ENCODE measurements around the gene ALAS1.

GRCh38 chr3:52259035-52259434 lies 61.1 kb downstream of the ALAS1 start:
- no peak for TF ChIP-seq MYBL2 (IDR thresholded peaks at IDR 0.05; ENCODE audit: low read depth)
- no peak for TF ChIP-seq MYBL2 (CRISPR knock-in tag; IDR thresholded peaks at IDR 0.05; ENCODE audit: borderline replicate concordance)
- TF ChIP-seq XRCC5 (IDR thresholded peaks at IDR 0.05; ENCODE audit: low read depth, low read length), result no peak
- no peak for TF ChIP-seq CREM (IDR thresholded peaks at IDR 0.05; ENCODE audit: low read depth)
- no peak for TF ChIP-seq SETDB1 (IDR thresholded peaks at IDR 0.05; ENCODE audit: low read length)
- TF ChIP-seq, protein P1, sequence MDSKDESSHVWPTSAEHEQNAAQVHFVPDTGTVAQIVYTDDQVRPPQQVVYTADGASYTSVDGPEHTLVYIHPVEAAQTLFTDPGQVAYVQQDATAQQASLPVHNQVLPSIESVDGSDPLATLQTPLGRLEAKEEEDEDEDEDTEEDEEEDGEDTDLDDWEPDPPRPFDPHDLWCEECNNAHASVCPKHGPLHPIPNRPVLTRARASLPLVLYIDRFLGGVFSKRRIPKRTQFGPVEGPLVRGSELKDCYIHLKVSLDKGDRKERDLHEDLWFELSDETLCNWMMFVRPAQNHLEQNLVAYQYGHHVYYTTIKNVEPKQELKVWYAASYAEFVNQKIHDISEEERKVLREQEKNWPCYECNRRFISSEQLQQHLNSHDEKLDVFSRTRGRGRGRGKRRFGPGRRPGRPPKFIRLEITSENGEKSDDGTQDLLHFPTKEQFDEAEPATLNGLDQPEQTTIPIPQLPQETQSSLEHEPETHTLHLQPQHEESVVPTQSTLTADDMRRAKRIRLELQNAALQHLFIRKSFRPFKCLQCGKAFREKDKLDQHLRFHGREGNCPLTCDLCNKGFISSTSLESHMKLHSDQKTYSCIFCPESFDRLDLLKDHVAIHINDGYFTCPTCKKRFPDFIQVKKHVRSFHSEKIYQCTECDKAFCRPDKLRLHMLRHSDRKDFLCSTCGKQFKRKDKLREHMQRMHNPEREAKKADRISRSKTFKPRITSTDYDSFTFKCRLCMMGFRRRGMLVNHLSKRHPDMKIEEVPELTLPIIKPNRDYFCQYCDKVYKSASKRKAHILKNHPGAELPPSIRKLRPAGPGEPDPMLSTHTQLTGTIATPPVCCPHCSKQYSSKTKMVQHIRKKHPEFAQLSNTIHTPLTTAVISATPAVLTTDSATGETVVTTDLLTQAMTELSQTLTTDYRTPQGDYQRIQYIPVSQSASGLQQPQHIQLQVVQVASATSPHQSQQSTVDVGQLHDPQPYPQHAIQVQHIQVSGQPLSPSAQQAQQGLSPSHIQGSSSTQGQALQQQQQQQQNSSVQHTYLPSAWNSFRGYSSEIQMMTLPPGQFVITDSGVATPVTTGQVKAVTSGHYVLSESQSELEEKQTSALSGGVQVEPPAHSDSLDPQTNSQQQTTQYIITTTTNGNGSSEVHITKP (IDR thresholded peaks at IDR 0.05; ENCODE audit: partially characterized antibody), result no peak
- TF ChIP-seq SRSF9 (IDR thresholded peaks at IDR 0.05; ENCODE audit: borderline replicate concordance, low read depth, low read length), result no peak
- TF ChIP-seq CTCF (IDR thresholded peaks at IDR 0.05 in 2 of 3, conservative IDR thresholded peaks at IDR 0.05 in 1 of 3; ENCODE audit: insufficient read depth in 2 of 3, low read depth in 1 of 3, low read length in 3 of 3), result no peak
- TF ChIP-seq, protein P2, sequence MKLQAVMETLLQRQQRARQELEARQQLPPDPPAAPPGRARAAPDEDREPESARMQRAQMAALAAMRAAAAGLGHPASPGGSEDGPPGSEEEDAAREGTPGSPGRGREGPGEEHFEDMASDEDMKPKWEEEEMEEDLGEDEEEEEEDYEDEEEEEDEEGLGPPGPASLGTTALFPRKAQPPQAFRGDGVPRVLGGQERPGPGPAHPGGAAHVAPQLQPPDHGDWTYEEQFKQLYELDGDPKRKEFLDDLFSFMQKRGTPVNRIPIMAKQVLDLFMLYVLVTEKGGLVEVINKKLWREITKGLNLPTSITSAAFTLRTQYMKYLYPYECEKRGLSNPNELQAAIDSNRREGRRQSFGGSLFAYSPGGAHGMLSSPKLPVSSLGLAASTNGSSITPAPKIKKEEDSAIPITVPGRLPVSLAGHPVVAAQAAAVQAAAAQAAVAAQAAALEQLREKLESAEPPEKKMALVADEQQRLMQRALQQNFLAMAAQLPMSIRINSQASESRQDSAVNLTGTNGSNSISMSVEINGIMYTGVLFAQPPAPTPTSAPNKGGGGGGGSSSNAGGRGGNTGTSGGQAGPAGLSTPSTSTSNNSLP (IDR thresholded peaks at IDR 0.05; ENCODE audit: borderline replicate concordance, low read depth, low read length), result no peak
- TF ChIP-seq, protein P3, sequence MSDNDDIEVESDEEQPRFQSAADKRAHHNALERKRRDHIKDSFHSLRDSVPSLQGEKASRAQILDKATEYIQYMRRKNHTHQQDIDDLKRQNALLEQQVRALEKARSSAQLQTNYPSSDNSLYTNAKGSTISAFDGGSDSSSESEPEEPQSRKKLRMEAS (CRISPR knock-in tag; IDR thresholded peaks at IDR 0.05), result no peak
- no peak for TF ChIP-seq HOMEZ (CRISPR knock-in tag; IDR thresholded peaks at IDR 0.05)
- no peak for TF ChIP-seq ZZZ3 (IDR thresholded peaks at IDR 0.05)
- no peak for TF ChIP-seq MXI1 (IDR thresholded peaks at IDR 0.05; ENCODE audit: low read depth, low read length)

Data from K562 (cell line).